Measurements from ENCODE around the gene PARD3.
"Not testable (repeated sequence)": the region's sequence is repeated elsewhere in the genome, so short reads cannot be mapped to it uniquely, and the experiment has no call there.

Gene PARD3

GRCh38 chr10:34464000-34464399 lies 351.1 kb downstream of the PARD3 start:
- no peak for DNase-seq (ENCODE audit: low read depth)

- no peak for DNase-seq (ENCODE audit: low read depth)
Measured at GRCh38 chr10:34462993-34463392, 352.1 kb downstream of the PARD3 start.

GRCh38 chr10:34462056-34462455 lies 353.0 kb downstream of the PARD3 start:
- no peak for DNase-seq (ENCODE audit: low read depth)

- DNase-seq (ENCODE audit: low read depth), result no peak
Measured at GRCh38 chr10:34454590-34455261, 360.4 kb downstream of the PARD3 start.

- DNase-seq (ENCODE audit: low read depth), result no peak
Measured at GRCh38 chr10:34449836-34450235, 365.3 kb downstream of the PARD3 start.

GRCh38 chr10:34446049-34446448 lies 369.0 kb downstream of the PARD3 start:
- DNase-seq (ENCODE audit: low read depth), result no peak

GRCh38 chr10:34444223-34445183 lies 370.6 kb downstream of the PARD3 start:
- no peak for DNase-seq (ENCODE audit: low read depth)

- DNase-seq (ENCODE audit: low read depth), result not testable (repeated sequence)
Measured at GRCh38 chr10:34439386-34439785, 375.7 kb downstream of the PARD3 start.

- no peak for DNase-seq (ENCODE audit: low read depth)
Measured at GRCh38 chr10:34438741-34439140, 376.4 kb downstream of the PARD3 start.

GRCh38 chr10:34437906-34438305 lies 377.2 kb downstream of the PARD3 start:
- no peak for DNase-seq (ENCODE audit: low read depth)

GRCh38 chr10:34434119-34434594 lies 380.9 kb downstream of the PARD3 start:
- DNase-seq (ENCODE audit: low read depth), result peak; percentile 75

GRCh38 chr10:34433241-34434076 lies 381.6 kb downstream of the PARD3 start:
- DNase-seq (ENCODE audit: low read depth), result peak; percentile 34

GRCh38 chr10:34432589-34432988 lies 382.5 kb downstream of the PARD3 start:
- no peak for DNase-seq (ENCODE audit: low read depth)

GRCh38 chr10:34430685-34431084 lies 384.4 kb downstream of the PARD3 start:
- no peak for DNase-seq (ENCODE audit: low read depth)

GRCh38 chr10:34428501-34428900 lies 386.6 kb downstream of the PARD3 start:
- no peak for DNase-seq (ENCODE audit: low read depth)

GRCh38 chr10:34427911-34428216 lies 387.2 kb downstream of the PARD3 start:
- no peak for DNase-seq (ENCODE audit: low read depth)

- not testable (repeated sequence) for DNase-seq (ENCODE audit: low read depth)
Measured at GRCh38 chr10:34427158-34427910, 387.8 kb downstream of the PARD3 start.

- DNase-seq (ENCODE audit: low read depth), result not testable (repeated sequence)
Measured at GRCh38 chr10:34426538-34427157, 388.4 kb downstream of the PARD3 start.

GRCh38 chr10:34426041-34426440 lies 389.1 kb downstream of the PARD3 start:
- DNase-seq (ENCODE audit: low read depth), result no peak

- no peak for DNase-seq (ENCODE audit: low read depth)
Measured at GRCh38 chr10:34423673-34424625, 391.1 kb downstream of the PARD3 start.
